Epithelial cell of proximal tubule (primary cell): ENCODE results near the gene KIAA1671. TPM values are rescaled to one million over a fixed set of nuclear protein-coding genes. Genes with fewer than 3 reads are reported as not detected.
A peak's percentile ranks its signal among the peaks of the same experiment; 100 is the strongest.
"Not testable (repeated sequence)": the region's sequence is repeated elsewhere in the genome, so short reads cannot be mapped to it uniquely, and the experiment has no call there.

Experiments
- DNase-seq: peaks from one replicate; pipeline ENCODE4 v3.0.0-alpha.2; 2011; ENCODE audit warnings: low read depth
- H3K4me3 ChIP-seq: 2 replicates; pipeline ENCODE4 v1.5.1; 2011; ENCODE audit warnings: low read depth, mild to moderate bottlenecking, low read length
- CTCF ChIP-seq: conservative IDR thresholded peaks from 2 replicates; pipeline ENCODE4 v1.5.1; 2012; ENCODE audit warnings: low read depth, mild to moderate bottlenecking, low read length
- total RNA-seq: library from RNA; depleted of rRNA; stranded (reverse); fragments of >200 nt; gene quantifications from 2 replicates; pipeline ENCODE4 v1.2.3, GENCODE V29; 2015

KIAA1671 gene
- 9.0 and 14.1 TPM in 2 replicates for total RNA-seq

GRCh38 chr22:24951942-24952836 is at the start of gene KIAA1671:
Gene KIAA1671, plus strand, starts transcription at chr22:24952716. Its CDS starts 75,284 bp downstream, at chr22:25028000.
- TF ChIP-seq CTCF: peak; percentile 96
- H3K4me3 ChIP-seq: peak within 1 kb of the TSS; percentile 92
- no peak for DNase-seq

GRCh38 chr22:24905909-24906308 is 46.6 kb upstream of the KIAA1671 start:
- no peak for DNase-seq
- no peak overlapping the region for H3K4me3 ChIP-seq
- TF ChIP-seq CTCF: no peak

GRCh38 chr22:24907101-24907500 is 45.4 kb upstream of the KIAA1671 start:
- DNase-seq, H3K4me3 ChIP-seq: not testable (repeated sequence)

GRCh38 chr22:24920029-24920428 is 32.5 kb upstream of the KIAA1671 start:
- DNase-seq: no peak
- H3K4me3 ChIP-seq: no peak overlapping the region
- no peak for TF ChIP-seq CTCF

- no peak overlapping the region for H3K4me3 ChIP-seq
- no peak for DNase-seq
- no peak for TF ChIP-seq CTCF
Measured at GRCh38 chr22:24925586-24926427, 26.7 kb upstream of the KIAA1671 start.

GRCh38 chr22:24926428-24926725 is 26.1 kb upstream of the KIAA1671 start:
- no peak for TF ChIP-seq CTCF
- H3K4me3 ChIP-seq: no peak overlapping the region
- no peak for DNase-seq

GRCh38 chr22:24926849-24927579 is 25.5 kb upstream of the KIAA1671 start:
- no peak for TF ChIP-seq CTCF
- no peak for DNase-seq
- no peak overlapping the region for H3K4me3 ChIP-seq
